ENCODE measurements around the gene OLFML2A. TPM values are rescaled to one million over a fixed set of nuclear protein-coding genes. Genes with fewer than 3 reads are reported as not detected.
A peak's percentile ranks its signal among the peaks of the same experiment; 100 is the strongest.

OLFML2A gene
- total RNA-seq, 1 donor from 2014 or later, result 469 TPM

DNA sequence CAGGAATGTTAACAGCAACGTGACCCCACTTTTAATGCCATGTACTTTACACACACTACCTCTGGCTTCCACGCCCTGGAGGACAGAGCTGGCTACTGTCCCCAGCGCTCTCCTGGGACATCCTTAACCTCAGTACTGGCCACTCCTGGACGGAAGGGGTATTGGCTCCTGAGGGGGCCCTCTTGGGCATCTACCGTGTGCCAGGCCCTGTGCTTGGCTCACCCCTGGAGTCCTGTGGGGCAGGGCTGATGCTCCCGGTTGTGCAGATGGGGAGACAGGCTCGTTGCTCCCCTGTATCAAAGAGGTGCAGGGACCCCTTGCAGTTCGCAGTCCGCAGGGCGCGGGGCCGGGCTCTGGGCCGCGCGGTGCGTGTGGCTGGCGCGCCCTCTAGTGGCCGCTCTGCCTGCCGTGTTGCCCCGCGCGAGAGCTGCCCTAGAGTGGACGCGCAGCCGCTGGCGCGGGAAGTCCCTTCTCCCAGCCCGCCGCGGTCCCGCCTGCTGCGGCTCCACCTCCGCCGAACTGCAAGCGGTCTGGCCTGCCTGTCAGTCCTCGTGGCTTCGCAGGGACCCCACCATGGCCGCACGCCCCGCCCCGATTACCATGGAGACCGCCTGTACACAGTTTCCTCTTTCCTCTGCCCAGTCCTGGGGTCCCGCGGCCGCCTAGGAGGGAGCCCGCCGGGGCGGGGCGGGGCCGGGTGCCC, 76.0 kb downstream of the OLFML2A start, which contains the start of gene WDR38:
Gene WDR38 (plus strand): TSS at position 632 of the 703 bp plus-strand sequence. CDS start 72 bp downstream, outside the sequence.
- H3K27ac Mint-ChIP-seq (ENCODE audit: unreplicated experiment), result peak within 1 kb of the TSS; percentile 93
- H3K36me3 Mint-ChIP-seq (ENCODE audit: low read depth), result peaks cover 3% of the 10 kb centered on the region

DNA sequence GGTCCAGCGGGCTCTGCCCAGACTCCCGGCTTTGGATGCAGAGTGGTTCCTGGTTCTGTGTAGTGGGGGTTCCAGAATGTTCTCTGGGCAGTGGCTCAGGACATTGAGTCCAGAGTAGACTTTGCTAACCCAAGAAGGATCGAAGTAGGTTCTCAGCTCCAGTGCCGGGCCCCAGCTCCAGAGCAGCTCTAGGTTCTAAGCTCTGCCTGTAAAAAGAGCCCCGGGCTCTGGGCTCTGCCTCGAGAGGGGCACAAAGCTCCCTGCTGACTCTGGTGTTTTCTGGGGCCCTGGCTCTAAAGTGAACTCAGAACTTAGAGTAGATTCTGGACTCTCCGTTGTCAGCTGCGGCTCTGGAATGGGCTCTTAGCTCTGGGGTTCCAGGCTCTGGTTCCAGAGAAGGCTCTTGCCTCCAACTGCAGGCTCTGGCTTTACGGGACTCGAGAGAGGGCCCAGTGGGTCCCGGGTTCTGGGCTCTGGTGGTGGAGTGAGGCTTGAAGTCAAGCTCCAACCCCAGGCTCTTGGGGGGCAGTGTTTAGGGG, 76.7 kb downstream of the OLFML2A start:
- Mint-ChIP-seq H3K9me3 (ENCODE audit: low read depth) (no peaks in the 10 kb centered on the region), H3K4me3 (ENCODE audit: unreplicated experiment) (peak overlapping the region; percentile 68), H3K27me3 (ENCODE audit: low read depth) (no peaks in the 10 kb centered on the region), H3K4me1 (ENCODE audit: low read depth) (peaks cover 40% of the 10 kb centered on the region), H3K27ac (ENCODE audit: unreplicated experiment) (no peak overlapping the region), H3K36me3 (ENCODE audit: low read depth) (peaks cover 3% of the 10 kb centered on the region)
- TF ChIP-seq, protein P1, sequence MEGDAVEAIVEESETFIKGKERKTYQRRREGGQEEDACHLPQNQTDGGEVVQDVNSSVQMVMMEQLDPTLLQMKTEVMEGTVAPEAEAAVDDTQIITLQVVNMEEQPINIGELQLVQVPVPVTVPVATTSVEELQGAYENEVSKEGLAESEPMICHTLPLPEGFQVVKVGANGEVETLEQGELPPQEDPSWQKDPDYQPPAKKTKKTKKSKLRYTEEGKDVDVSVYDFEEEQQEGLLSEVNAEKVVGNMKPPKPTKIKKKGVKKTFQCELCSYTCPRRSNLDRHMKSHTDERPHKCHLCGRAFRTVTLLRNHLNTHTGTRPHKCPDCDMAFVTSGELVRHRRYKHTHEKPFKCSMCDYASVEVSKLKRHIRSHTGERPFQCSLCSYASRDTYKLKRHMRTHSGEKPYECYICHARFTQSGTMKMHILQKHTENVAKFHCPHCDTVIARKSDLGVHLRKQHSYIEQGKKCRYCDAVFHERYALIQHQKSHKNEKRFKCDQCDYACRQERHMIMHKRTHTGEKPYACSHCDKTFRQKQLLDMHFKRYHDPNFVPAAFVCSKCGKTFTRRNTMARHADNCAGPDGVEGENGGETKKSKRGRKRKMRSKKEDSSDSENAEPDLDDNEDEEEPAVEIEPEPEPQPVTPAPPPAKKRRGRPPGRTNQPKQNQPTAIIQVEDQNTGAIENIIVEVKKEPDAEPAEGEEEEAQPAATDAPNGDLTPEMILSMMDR (IDR thresholded peaks at IDR 0.05), result no peak
- no peak for DNase-seq (ENCODE audit: low spot score)

More for the DNA sequence above, 76.0 kb downstream of the OLFML2A start, which contains the start of gene WDR38:
- Mint-ChIP-seq H3K27me3 (ENCODE audit: low read depth) (no peaks in the 10 kb centered on the region), H3K9me3 (ENCODE audit: low read depth) (no peaks in the 10 kb centered on the region), H3K4me3 (ENCODE audit: unreplicated experiment) (peak within 1 kb of the TSS; percentile 68), H3K4me1 (ENCODE audit: low read depth) (peaks cover 40% of the 10 kb centered on the region)
- TF ChIP-seq, protein P1 (IDR thresholded peaks at IDR 0.05), result peak; percentile 100
- DNase-seq (ENCODE audit: low spot score), result no peak

DNA sequence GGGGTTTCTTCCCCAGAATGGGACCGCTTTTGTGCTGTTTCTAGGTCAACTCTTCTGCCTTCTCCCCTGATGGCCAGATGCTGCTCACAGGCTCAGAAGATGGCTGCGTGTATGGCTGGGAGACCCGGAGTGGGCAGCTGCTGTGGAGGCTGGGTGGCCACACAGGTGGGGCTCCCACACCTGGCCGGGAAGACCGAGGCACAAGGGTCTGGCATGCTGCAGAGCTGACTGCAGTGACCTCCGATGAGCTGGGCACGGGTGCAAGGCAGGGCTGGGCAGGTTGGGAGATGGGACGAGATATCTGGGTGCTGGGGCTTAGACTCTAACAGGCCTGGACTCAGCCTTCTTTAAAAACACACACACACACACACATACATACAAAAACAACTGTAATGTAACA, 77.2 kb downstream of the OLFML2A start:
- Mint-ChIP-seq H3K36me3 (ENCODE audit: low read depth) (peaks cover 3% of the 10 kb centered on the region), H3K27me3 (ENCODE audit: low read depth) (no peaks in the 10 kb centered on the region), H3K27ac (ENCODE audit: unreplicated experiment) (no peak overlapping the region), H3K9me3 (ENCODE audit: low read depth) (no peaks in the 10 kb centered on the region), H3K4me1 (ENCODE audit: low read depth) (peaks cover 44% of the 10 kb centered on the region), H3K4me3 (ENCODE audit: unreplicated experiment) (no peak overlapping the region)
- no peak for DNase-seq (ENCODE audit: low spot score)
- TF ChIP-seq, protein P1 (IDR thresholded peaks at IDR 0.05), result no peak

DNA sequence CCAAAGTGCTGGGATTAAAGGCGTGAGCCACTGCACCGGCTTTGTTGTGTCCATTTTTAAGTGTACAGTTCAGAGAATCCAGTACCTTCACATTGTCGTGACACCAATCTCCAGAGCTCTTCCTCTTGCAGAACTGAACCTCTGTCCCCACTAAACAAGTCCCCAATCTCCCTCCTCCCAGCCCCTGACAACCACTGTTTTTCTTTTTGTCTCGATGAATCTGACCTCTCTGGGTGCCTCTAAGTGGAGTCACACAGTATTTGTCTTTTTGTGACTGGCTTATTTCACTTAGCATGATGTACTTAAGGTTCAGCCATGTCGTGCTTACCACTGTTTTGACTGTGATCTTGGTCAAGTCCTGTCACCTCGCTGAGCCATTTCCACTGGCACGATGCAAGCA, 77.9 kb downstream of the OLFML2A start:
- Mint-ChIP-seq H3K27ac (ENCODE audit: unreplicated experiment) (peak overlapping the region; percentile 72), H3K36me3 (ENCODE audit: low read depth) (peaks cover 7% of the 10 kb centered on the region), H3K4me1 (ENCODE audit: low read depth) (peaks cover 45% of the 10 kb centered on the region), H3K9me3 (ENCODE audit: low read depth) (no peaks in the 10 kb centered on the region), H3K4me3 (ENCODE audit: unreplicated experiment) (no peak overlapping the region), H3K27me3 (ENCODE audit: low read depth) (no peaks in the 10 kb centered on the region)
- TF ChIP-seq, protein P1 (IDR thresholded peaks at IDR 0.05), result no peak
- DNase-seq (ENCODE audit: low spot score), result no peak

DNA sequence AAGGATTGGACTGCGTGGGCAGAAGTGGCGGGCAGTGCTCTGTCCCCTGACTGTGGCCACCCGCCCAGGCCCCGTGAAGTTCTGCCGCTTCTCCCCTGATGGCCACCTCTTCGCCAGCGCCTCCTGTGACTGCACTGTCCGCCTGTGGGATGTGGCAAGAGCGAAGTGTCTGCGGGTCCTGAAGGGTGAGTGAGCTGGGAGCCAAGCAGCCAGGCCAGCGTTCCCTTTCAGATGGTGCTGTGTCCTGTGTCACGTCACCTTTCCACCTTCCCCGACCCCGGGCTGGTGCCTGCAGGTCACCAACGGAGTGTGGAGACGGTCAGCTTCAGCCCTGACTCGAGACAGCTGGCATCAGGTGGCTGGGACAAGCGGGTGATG, 78.6 kb downstream of the OLFML2A start:
- H3K9me3 Mint-ChIP-seq (ENCODE audit: low read depth), result no peaks in the 10 kb centered on the region
- H3K36me3 Mint-ChIP-seq (ENCODE audit: low read depth), result peaks cover 15% of the 10 kb centered on the region
- H3K27me3 Mint-ChIP-seq (ENCODE audit: low read depth), result no peaks in the 10 kb centered on the region
- peaks cover 48% of the 10 kb centered on the region for H3K4me1 Mint-ChIP-seq (ENCODE audit: low read depth)
- TF ChIP-seq, protein P1 (IDR thresholded peaks at IDR 0.05), result no peak
- no peak for DNase-seq (ENCODE audit: low spot score)
- H3K27ac Mint-ChIP-seq (ENCODE audit: unreplicated experiment), result peak overlapping the region; percentile 49
- no peak overlapping the region for H3K4me3 Mint-ChIP-seq (ENCODE audit: unreplicated experiment)

All from chondrocyte (in vitro differentiated cells).